ENCODE results near the gene NINJ2.
"Not testable (repeated sequence)": the region's sequence is repeated elsewhere in the genome, so short reads cannot be mapped to it uniquely, and the experiment has no call there.

NINJ2 gene

GRCh38 chr12:641321-641720 is 21.9 kb downstream of the NINJ2 start:
- DNase-seq (ENCODE audit: low read depth), result not testable (repeated sequence)

DNA sequence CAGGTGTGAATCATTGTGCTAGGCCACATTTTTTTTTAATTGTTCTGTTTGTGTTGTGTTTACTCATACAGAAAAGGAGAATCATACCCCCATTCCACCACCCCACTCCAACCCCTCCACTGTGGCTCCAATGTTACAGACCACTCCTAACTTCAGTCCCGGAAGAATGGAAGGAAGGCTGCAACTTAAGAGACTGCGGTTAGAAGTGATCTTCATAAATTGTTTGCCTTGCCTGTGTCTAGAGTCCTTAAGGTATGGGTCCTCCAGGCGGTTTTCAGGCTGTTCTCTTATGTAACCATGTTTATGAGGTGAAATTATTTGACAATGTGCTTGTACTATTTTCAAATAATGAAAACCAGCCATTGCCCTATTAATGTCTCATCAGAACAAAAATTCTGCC is 22.5 kb downstream of the NINJ2 start:
- no peak for DNase-seq (ENCODE audit: low read depth)

DNA sequence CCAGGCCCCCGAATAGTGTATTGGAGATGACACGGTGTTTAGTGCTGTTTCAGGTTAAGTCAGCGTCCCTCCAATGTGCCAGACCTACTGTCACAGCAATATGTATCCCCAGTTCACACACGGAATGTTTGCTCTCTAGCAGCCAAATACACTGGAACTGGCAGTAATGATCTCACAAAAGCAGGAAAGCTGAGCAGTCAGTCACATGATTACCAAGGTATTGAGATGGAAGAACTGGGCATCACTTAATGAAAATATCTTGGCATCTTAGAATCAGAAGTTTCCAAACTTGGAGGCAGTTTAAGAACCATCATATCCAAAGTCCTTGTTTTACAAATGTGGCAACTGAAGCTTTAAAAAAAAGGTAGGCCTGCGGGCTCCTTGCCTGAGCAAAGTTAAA is 23.3 kb downstream of the NINJ2 start:
- DNase-seq (ENCODE audit: low read depth), result no peak

- no peak for DNase-seq (ENCODE audit: low read depth)
Observed at GRCh38 chr12:639566-639965, 23.7 kb downstream of the NINJ2 start.

- no peak for DNase-seq (ENCODE audit: low read depth)
Observed at GRCh38 chr12:638953-639557, 24.2 kb downstream of the NINJ2 start.

DNA sequence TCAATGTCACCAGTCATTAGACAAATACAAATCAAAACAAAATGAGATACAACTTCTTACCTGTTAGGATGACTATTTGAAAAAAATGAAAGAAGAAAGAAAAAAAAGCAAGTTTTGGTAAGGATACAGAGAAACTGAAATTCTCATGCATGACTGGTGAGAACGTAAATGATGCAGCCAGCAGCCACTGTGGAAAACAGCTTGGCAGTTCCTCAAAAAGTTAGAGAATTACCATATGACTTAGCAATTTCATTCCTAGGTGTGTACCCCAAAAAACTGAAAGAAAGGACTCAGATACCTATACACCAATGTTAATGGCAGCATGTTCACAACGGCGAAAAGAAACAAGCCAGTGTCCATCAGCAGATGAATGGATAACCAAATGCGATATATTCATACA is 26.6 kb downstream of the NINJ2 start:
- no peak for DNase-seq (ENCODE audit: low read depth)

- no peak for DNase-seq (ENCODE audit: low read depth)
Observed at GRCh38 chr12:633731-634130, 29.5 kb downstream of the NINJ2 start.

- no peak for DNase-seq (ENCODE audit: low read depth)
Observed at GRCh38 chr12:632102-632696, 31.0 kb downstream of the NINJ2 start.

DNA sequence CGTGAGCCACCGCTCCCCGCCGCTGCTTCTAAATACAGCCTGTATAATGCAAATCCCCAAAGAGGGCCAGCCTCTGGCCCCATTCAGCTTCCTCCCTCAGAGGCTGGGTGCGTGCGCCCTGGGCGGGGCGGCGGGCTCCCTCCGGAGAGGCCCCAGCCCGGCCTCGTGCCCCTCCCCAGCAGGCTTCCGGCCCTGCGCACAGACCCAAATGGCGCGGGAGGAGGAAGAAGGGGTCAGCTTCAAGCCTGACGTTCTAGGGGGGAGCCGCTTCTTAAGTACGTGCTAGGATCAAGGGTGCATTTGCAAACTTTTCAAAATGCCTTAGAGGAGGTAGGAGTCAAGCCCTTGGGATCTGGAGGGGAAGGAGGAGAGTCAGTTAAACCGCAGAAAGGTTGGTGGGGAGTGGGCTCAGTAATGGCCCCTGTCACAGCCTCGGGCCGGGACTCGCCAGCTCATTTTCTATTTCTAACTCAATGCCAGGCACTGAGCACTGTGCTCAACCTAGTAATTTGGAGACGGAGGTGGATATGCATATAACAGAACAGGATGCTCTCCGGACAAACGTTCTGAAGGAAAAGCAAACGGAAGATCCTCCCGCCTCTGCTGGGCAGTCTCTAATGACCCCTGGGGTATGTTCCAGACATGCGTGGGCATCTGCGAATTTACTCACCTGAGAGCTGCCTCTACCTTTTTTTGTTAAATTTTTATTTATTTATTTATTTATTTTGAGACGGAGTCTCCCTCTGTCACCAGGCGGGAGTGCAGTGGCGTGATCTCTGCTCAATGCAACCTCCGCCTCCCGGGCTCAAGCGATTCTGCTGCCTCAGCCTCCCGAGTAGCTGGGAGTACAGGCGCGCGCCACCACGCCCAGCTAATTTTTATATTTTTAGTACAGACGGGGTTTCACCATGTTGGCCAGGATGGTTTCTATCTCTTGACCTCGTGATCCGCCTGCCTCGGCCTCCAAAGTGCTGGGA is 32.3 kb downstream of the NINJ2 start:
- peak; percentile 57 for DNase-seq (ENCODE audit: low read depth)

- DNase-seq (ENCODE audit: low read depth), result not testable (repeated sequence)
Observed at GRCh38 chr12:628742-629078, 34.5 kb downstream of the NINJ2 start.

- DNase-seq (ENCODE audit: low read depth), result no peak
Observed at GRCh38 chr12:627863-628741, 35.1 kb downstream of the NINJ2 start.

DNA sequence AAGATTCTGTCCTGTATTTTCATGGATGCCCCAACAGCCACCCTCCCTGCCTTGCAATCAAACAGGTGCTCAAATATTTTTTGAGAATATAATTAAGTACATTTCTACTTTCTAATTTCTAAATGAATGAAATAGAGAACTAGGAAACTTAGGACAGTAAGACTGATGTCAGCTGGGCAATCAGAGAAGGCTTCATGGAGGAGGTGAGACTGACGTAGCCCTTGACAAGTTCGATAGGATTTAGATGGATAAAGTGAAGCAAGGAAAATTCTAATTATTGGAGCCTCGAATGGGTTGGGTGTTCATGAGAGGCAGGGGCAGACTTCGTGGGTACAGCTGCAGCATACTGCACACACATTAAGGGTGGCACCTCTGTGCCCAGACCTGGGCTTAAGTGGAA is 36.0 kb downstream of the NINJ2 start:
- DNase-seq (ENCODE audit: low read depth), result no peak

DNA sequence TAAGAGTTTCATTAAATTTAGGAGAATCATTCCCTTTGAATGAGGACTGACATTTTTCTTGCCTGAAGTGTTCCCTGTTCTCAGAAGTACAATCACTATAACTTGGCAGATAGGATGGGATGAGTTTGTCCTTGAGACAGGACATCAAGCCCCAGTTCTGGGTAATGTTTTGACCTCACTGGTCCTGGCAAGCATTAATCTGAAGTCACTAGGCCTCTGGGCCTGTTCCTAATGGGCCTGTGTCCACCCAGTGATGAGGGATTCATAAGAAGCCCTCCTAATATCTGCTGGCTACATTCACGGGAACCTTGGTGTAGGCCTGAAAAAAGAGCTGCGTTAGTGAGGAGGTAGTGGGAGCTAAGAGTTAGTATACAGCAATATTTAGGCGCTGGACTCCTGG is 37.2 kb downstream of the NINJ2 start:
- DNase-seq (ENCODE audit: low read depth), result no peak

DNA sequence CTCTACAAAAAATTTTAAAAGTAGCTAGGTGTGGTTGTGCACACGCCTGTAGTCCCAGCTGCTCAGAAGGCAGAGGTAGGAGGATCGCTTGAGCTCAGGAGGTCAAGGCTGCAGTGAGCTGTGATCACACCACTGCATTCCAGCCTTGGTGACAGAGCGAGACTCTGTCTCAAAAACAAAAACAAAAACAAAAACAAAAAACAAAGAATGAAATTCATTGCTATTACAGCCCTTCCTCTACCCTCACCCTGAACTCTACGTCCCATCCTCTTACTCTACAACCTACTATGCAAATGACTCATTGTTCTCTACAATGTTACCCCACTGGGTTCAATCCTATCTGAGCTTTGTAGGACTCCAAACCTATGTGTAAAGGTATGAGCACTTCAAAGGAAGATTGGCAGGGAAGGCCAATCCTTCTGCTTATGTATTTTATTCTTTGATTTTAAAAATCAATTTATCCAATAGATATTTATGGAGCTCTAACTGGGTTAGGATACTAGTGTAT is 39.3 kb downstream of the NINJ2 start:
- DNase-seq (ENCODE audit: low read depth), result no peak

GRCh38 chr12:623172-623864 is 39.9 kb downstream of the NINJ2 start:
- no peak for DNase-seq (ENCODE audit: low read depth)

DNA sequence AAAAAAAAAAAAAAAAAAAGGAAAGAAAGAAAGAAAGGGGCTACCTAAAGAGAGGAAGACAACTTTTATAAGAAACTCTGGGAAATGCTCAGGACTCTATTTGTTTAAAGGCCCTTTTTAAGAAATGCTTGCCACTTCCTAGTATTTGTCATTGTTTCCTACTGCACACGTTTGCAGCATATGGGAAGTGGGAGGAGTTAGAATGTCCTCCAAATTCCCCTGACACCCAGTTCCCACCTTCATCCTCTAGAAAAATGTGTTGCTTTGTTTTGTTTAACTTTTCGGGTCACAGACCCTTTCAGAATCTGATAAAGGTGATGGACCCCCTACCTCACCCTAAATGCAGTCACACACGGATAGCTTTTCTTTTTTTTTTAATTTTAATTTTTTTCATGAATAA is 40.8 kb downstream of the NINJ2 start:
- no peak for DNase-seq (ENCODE audit: low read depth)

- no peak for DNase-seq (ENCODE audit: low read depth)
Observed at GRCh38 chr12:619346-619745, 43.9 kb downstream of the NINJ2 start.

GRCh38 chr12:618605-619004 is 44.6 kb downstream of the NINJ2 start:
- DNase-seq (ENCODE audit: low read depth), result no peak

DNA sequence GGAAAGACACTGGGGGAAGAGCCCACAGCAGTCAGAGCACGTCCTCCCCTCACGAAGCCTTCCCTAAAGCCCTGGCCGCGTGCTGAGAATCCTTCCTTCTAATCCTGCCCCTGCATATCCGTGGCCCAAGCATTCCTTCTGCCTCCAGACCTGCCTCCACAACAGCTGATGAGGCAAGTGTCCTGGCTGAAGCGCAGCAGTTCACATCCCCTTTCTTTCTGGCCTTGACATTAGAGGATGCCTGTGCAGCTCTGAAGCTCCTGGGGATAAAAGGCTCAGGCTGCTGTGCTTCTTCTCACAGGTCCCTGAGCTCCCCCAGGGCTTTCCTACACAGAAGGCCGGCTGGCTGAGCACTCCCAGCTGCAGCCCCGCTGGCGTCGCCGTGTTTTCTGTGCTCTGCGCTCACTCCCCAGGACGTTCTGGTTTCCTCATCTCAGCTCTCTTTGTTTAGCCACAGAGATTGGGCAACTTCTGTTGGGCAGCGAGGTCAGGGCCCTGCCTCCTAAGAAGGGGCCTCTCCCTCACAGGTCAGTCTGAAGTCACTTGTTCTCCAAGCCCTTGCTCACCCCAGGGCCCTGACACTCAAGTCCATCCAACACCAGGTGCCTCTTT is 45.8 kb downstream of the NINJ2 start:
- DNase-seq (ENCODE audit: low read depth), result no peak

GRCh38 chr12:615620-616019 is 47.6 kb downstream of the NINJ2 start:
- no peak for DNase-seq (ENCODE audit: low read depth)

GRCh38 chr12:614411-614970 is 48.8 kb downstream of the NINJ2 start:
- DNase-seq (ENCODE audit: low read depth), result peak; percentile 20
